Mesendoderm (in vitro differentiated cells): ENCODE results near the gene RANGAP1. TPM values are rescaled to one million over a fixed set of nuclear protein-coding genes. Genes with fewer than 3 reads are reported as not detected.
A peak's percentile ranks its signal among the peaks of the same experiment; 100 is the strongest.

Source experiments
- DNase-seq: peaks from one replicate; pipeline ENCODE4 v3.0.0; 2013
- H2AK5ac ChIP-seq: 2 replicates; pipeline ENCODE4 v1.6.1; 2013; ENCODE audit warnings: low read length, inconsistent platforms
- H2BK120ac ChIP-seq: 2 replicates; pipeline ENCODE4 v1.6.1; 2013; ENCODE audit warnings: low read depth, mild to moderate bottlenecking, low read length, moderate library complexity, mixed read lengths
- H2BK15ac ChIP-seq: replicated peaks from 2 replicates; pipeline ENCODE4 v1.6.1; 2013; ENCODE audit warnings: low read depth, mild to moderate bottlenecking, moderate library complexity
- H2BK5ac ChIP-seq: 2 replicates; pipeline ENCODE4 v1.6.1; 2013; ENCODE audit warnings: low read length, inconsistent platforms
- H3K18ac ChIP-seq: 2 replicates; pipeline ENCODE4 v1.6.1; 2013; ENCODE audit warnings: mild to moderate bottlenecking, low read length, mixed read lengths
- H3K23ac ChIP-seq: one replicate; pipeline ENCODE4 v1.6.1; 2013; ENCODE audit warnings: low read length
- H3K27ac ChIP-seq: 2 replicates; pipeline ENCODE4 v1.5.1; 2013; ENCODE audit warnings: low read depth, mild to moderate bottlenecking, inconsistent platforms, low read length, moderate library complexity
- H3K27me3 ChIP-seq: 2 replicates; pipeline ENCODE4 v1.6.1; 2013; ENCODE audit warnings: low read length, control low read depth, mild to moderate bottlenecking, inconsistent platforms; ENCODE audit not compliant: insufficient read depth, poor library complexity
- H3K36me3 ChIP-seq: 2 replicates; pipeline ENCODE4 v1.6.1; 2013; ENCODE audit warnings: low read length, inconsistent platforms; ENCODE audit not compliant: control insufficient read depth, insufficient read depth
- H3K4ac ChIP-seq: one replicate; pipeline ENCODE4 v1.6.1; 2013; ENCODE audit warnings: low read depth, mild to moderate bottlenecking, low read length, moderate library complexity
- H3K4me1 ChIP-seq: 2 replicates; pipeline ENCODE4 v1.6.1; 2013; ENCODE audit warnings: low read depth, low read length, inconsistent platforms; ENCODE audit not compliant: control insufficient read depth
- H3K4me2 ChIP-seq: 2 replicates; pipeline ENCODE4 v1.6.1; 2013; ENCODE audit warnings: low read length
- H3K4me3 ChIP-seq: 2 replicates; pipeline ENCODE4 v1.5.1; 2013; ENCODE audit warnings: mild to moderate bottlenecking, low read length
- H3K56ac ChIP-seq: one replicate; pipeline ENCODE4 v1.6.1; 2013; ENCODE audit warnings: low read length
- H3K79me1 ChIP-seq: 2 replicates; pipeline ENCODE4 v1.6.1; 2013; ENCODE audit warnings: low read length, inconsistent platforms
- H3K79me2 ChIP-seq: 2 replicates; pipeline ENCODE4 v1.6.1; 2013; ENCODE audit warnings: mild to moderate bottlenecking, low read length; ENCODE audit not compliant: control insufficient read depth, insufficient read depth
- H3K9ac ChIP-seq: 2 replicates; pipeline ENCODE4 v1.6.1; 2013; ENCODE audit warnings: low read length, inconsistent platforms
- H4K5ac ChIP-seq: one replicate; pipeline ENCODE4 v1.6.1; 2013; ENCODE audit warnings: low read length
- H4K8ac ChIP-seq: one replicate; pipeline ENCODE4 v1.6.1; 2013; ENCODE audit warnings: low read depth, mild to moderate bottlenecking, control low read depth, low read length, moderate library complexity
- WGBS: extraction: QIAGEN DNeasy Blood & Tissue Kit; methylation state at CpG from one replicate; pipeline ENCODE4 v1.1.7; 2013; ENCODE audit warnings: low lambda C conversion rate, missing lambda C conversion rate; ENCODE audit not compliant: insufficient coverage; ENCODE audit errors: extremely low coverage; 5-methylcytosine and 5-hydroxymethylcytosine counted together
- polyA plus RNA-seq, 2 experiments: library from polyadenylated mRNA; stranded (reverse); fragments of 200-250 nt; gene quantifications; one replicate each; pipeline ENCODE4 v1.2.3, GENCODE V29; 2013

The RANGAP1 gene, protein sequence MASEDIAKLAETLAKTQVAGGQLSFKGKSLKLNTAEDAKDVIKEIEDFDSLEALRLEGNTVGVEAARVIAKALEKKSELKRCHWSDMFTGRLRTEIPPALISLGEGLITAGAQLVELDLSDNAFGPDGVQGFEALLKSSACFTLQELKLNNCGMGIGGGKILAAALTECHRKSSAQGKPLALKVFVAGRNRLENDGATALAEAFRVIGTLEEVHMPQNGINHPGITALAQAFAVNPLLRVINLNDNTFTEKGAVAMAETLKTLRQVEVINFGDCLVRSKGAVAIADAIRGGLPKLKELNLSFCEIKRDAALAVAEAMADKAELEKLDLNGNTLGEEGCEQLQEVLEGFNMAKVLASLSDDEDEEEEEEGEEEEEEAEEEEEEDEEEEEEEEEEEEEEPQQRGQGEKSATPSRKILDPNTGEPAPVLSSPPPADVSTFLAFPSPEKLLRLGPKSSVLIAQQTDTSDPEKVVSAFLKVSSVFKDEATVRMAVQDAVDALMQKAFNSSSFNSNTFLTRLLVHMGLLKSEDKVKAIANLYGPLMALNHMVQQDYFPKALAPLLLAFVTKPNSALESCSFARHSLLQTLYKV
- polyA plus RNA-seq (2013, experiment 1 of 2): 79.4 TPM
- 79.5 TPM for polyA plus RNA-seq (2013, experiment 2 of 2)

DNA sequence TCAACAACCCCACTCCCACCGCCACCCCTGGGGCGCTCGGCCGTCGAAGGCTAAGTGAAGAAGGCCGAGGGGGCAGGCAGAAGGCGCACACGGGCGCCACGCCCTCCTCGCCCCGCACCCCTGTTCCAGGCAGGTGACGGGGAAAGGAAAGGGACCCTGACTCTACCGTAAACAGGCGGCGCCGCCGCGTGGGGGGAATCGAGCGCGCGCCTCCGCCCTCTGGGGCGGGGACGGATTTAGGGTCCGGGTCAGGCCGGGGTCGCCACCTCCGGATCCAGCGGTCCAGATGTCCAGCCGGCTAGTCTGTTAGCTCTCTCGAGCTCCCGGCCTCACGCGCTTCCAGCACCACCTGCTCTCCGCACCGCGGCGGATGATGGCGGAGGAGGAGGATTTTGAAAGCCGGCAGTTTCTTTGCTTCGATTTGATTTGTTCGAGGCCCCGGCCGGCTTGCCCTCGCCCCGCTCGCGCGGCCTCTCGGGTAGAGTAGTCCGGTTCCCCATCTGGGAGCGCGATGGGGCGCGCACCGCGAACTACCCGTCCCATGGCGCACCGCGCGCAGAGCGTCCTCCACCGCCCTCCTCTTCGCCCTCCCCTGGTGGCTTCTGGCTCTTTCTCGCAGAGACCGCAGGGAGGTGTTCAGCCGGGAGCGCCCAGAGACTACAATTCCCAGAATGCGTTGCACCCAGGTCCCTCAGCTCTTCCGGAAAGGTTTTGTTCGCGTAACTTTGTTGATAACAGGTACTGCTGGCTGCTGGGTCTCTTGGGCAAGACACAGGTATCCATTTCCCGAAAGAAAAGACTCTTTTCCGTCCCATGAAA lies at the start of gene RANGAP1:
Gene RANGAP1, minus strand, starts transcription at position 368 of the 819 bp plus-strand sequence. CDS start 5,143 bp downstream, outside the sequence.
- peaks cover 28% of the 10 kb centered on the region for H3K79me2 ChIP-seq
- H3K27me3 ChIP-seq: no peaks in the 10 kb centered on the region
- H4K5ac ChIP-seq: peak within 1 kb of the TSS; percentile 59
- peak within 1 kb of the TSS; percentile 91 for H3K9ac ChIP-seq
- H3K79me1 ChIP-seq: peaks cover 10% of the 10 kb centered on the region
- H2BK15ac ChIP-seq: no peak within 1 kb of the TSS
- peaks cover 4% of the 10 kb centered on the region for H3K4me1 ChIP-seq
- no peak within 1 kb of the TSS for H4K8ac ChIP-seq
- H3K18ac ChIP-seq: peak within 1 kb of the TSS; percentile 85
- no CpG with 5 or more reads among the region's 77 CpGs for WGBS
- H3K27ac ChIP-seq: peak within 1 kb of the TSS; percentile 87
- H2AK5ac ChIP-seq: peak within 1 kb of the TSS; percentile 71
- peaks cover 5% of the 10 kb centered on the region for H3K36me3 ChIP-seq
- H3K4me3 ChIP-seq: peak within 1 kb of the TSS; percentile 84
- H3K4me2 ChIP-seq: peak within 1 kb of the TSS; percentile 83
- H3K23ac ChIP-seq: peak within 1 kb of the TSS; percentile 11
- peak within 1 kb of the TSS; percentile 41 for H2BK5ac ChIP-seq
- DNase-seq: peak; percentile 100
- H3K56ac ChIP-seq: peak within 1 kb of the TSS; percentile 95
- H2BK120ac ChIP-seq: no peak within 1 kb of the TSS
- peak within 1 kb of the TSS; percentile 82 for H3K4ac ChIP-seq

DNA sequence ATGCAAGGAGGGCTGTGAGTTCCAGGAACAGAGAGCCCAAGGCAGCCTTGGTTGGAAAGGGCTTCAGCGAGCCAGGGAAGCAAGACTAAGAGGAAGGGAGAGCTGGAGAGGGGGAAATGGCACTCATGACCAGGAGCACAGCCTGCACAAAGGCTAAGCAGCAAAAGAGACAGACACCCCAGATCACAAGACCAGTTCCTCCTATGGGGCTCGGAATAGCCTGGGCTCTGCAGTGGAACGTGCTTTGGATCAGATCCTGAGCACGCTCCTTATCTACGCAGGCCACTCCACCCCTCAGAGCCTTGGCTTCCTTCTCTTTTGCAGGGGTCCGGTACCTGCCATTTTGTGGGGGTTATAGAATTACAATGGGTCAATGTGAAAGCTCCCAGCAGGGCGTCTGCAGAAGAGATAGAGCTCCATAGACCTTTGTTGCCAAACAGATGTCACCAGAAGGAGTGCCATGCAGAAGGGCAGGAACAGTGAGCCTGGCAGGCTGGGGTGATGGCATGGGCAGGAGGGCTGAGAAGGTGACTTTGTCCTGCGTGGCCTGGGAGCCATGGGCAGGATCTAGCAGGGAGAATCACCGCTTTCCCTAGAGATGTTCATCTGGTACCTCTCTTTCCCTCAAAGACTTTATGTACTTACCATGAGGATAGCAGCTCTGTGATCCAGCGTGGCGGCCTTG lies 49.1 kb upstream of the RANGAP1 start:
- no peak overlapping the region for H3K4me3 ChIP-seq
- no peaks in the 10 kb centered on the region for H3K79me2 ChIP-seq
- no peak overlapping the region for H4K5ac ChIP-seq
- no peak overlapping the region for H3K18ac ChIP-seq
- H3K4ac ChIP-seq: no peak overlapping the region
- no peak overlapping the region for H2BK15ac ChIP-seq
- no peaks in the 10 kb centered on the region for H3K27me3 ChIP-seq
- no peak overlapping the region for H3K9ac ChIP-seq
- H2AK5ac ChIP-seq: no peak overlapping the region
- WGBS: no CpG with 5 or more reads among the region's 11 CpGs
- H3K79me1 ChIP-seq: no peaks in the 10 kb centered on the region
- H2BK5ac ChIP-seq: no peak overlapping the region
- H4K8ac ChIP-seq: no peak overlapping the region
- DNase-seq: no peak
- H2BK120ac ChIP-seq: no peak overlapping the region
- no peak overlapping the region for H3K23ac ChIP-seq
- H3K36me3 ChIP-seq: peaks cover 5% of the 10 kb centered on the region
- H3K4me2 ChIP-seq: no peak overlapping the region
- H3K27ac ChIP-seq: no peak overlapping the region
- H3K56ac ChIP-seq: no peak overlapping the region
- H3K4me1 ChIP-seq: no peaks in the 10 kb centered on the region

- no peak for DNase-seq
- H3K4me1 ChIP-seq: no peaks in the 10 kb centered on the region
- no peak overlapping the region for H2AK5ac ChIP-seq
- no peak overlapping the region for H4K5ac ChIP-seq
- no peak overlapping the region for H4K8ac ChIP-seq
- no peak overlapping the region for H2BK120ac ChIP-seq
- peaks cover 8% of the 10 kb centered on the region for H3K36me3 ChIP-seq
- H3K23ac ChIP-seq: no peak overlapping the region
- H3K79me1 ChIP-seq: no peaks in the 10 kb centered on the region
- H3K4ac ChIP-seq: no peak overlapping the region
- H3K56ac ChIP-seq: no peak overlapping the region
- H3K18ac ChIP-seq: no peak overlapping the region
- no peak overlapping the region for H3K27ac ChIP-seq
- H3K9ac ChIP-seq: no peak overlapping the region
- H2BK5ac ChIP-seq: no peak overlapping the region
- WGBS: no CpG with 5 or more reads among the region's 3 CpGs
- no peak overlapping the region for H2BK15ac ChIP-seq
- H3K4me3 ChIP-seq: no peak overlapping the region
- no peak overlapping the region for H3K4me2 ChIP-seq
- H3K79me2 ChIP-seq: no peaks in the 10 kb centered on the region
- H3K27me3 ChIP-seq: no peaks in the 10 kb centered on the region
These were observed 48.2 kb upstream of the RANGAP1 start for GRCh38 chr22:41334215-41334614.

DNA sequence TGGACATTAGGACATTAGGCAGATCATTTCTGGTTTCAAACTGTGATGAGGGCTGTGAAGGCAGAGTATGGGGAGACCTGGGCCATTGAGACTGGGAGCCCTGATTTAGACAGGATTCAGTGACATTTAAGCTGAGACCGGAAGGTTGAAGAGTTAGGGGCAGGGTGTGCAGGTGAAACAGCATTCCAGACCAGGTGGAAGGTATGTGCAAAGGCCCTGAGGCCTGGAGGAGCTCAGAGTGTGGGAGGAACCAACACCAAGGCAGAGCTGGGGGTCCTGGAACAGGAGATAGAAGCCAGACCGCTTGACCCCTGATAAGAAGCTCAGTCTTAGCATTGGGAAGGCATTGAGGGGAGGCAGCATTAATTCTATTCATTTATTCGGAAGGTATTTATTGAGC lies 47.8 kb upstream of the RANGAP1 start:
- no peaks in the 10 kb centered on the region for H3K27me3 ChIP-seq
- no peak overlapping the region for H2BK15ac ChIP-seq
- H4K5ac ChIP-seq: no peak overlapping the region
- H3K27ac ChIP-seq: no peak overlapping the region
- H3K4me2 ChIP-seq: no peak overlapping the region
- H3K9ac ChIP-seq: no peak overlapping the region
- H3K18ac ChIP-seq: no peak overlapping the region
- peaks cover 8% of the 10 kb centered on the region for H3K36me3 ChIP-seq
- DNase-seq: no peak
- no peak overlapping the region for H3K56ac ChIP-seq
- no peak overlapping the region for H4K8ac ChIP-seq
- H3K4me1 ChIP-seq: no peaks in the 10 kb centered on the region
- no peak overlapping the region for H3K23ac ChIP-seq
- no peak overlapping the region for H3K4ac ChIP-seq
- H3K79me1 ChIP-seq: no peaks in the 10 kb centered on the region
- H2AK5ac ChIP-seq: no peak overlapping the region
- no peak overlapping the region for H2BK120ac ChIP-seq
- H2BK5ac ChIP-seq: no peak overlapping the region
- H3K79me2 ChIP-seq: no peaks in the 10 kb centered on the region
- WGBS: no CpG with 5 or more reads among the region's 3 CpGs
- H3K4me3 ChIP-seq: no peak overlapping the region

- no peak overlapping the region for H4K5ac ChIP-seq
- H3K4me1 ChIP-seq: no peaks in the 10 kb centered on the region
- H3K4me3 ChIP-seq: no peak overlapping the region
- H2BK15ac ChIP-seq: no peak overlapping the region
- no peak overlapping the region for H2AK5ac ChIP-seq
- WGBS: no CpG with 5 or more reads among the region's 15 CpGs
- H3K27ac ChIP-seq: no peak overlapping the region
- H2BK120ac ChIP-seq: no peak overlapping the region
- no peak overlapping the region for H3K4me2 ChIP-seq
- peaks cover 11% of the 10 kb centered on the region for H3K36me3 ChIP-seq
- no peak overlapping the region for H3K23ac ChIP-seq
- no peak overlapping the region for H2BK5ac ChIP-seq
- H4K8ac ChIP-seq: no peak overlapping the region
- no peak for DNase-seq
- no peaks in the 10 kb centered on the region for H3K27me3 ChIP-seq
- H3K9ac ChIP-seq: no peak overlapping the region
- H3K4ac ChIP-seq: no peak overlapping the region
- no peak overlapping the region for H3K56ac ChIP-seq
- H3K79me1 ChIP-seq: no peaks in the 10 kb centered on the region
- no peaks in the 10 kb centered on the region for H3K79me2 ChIP-seq
- no peak overlapping the region for H3K18ac ChIP-seq
These were observed 46.4 kb upstream of the RANGAP1 start for GRCh38 chr22:41332217-41332939.
